ENCODE data around the gene SYNDIG1. TPM values are rescaled to one million over a fixed set of nuclear protein-coding genes. Genes with fewer than 3 reads are reported as not detected.

Gene SYNDIG1
- total RNA-seq, 1 experiment from 2014 or later: not detected

GRCh38 chr20:24431279-24432045, 38.0 kb upstream of the SYNDIG1 start:
- H3K4me1 ChIP-seq (ENCODE audit: low read length): no peaks in the 10 kb centered on the region
- no peak overlapping the region for H3K9ac ChIP-seq (ENCODE audit: low read length)
- H3K79me2 ChIP-seq (ENCODE audit: low read length): no peaks in the 10 kb centered on the region
- no peaks in the 10 kb centered on the region for H3K27me3 ChIP-seq (ENCODE audit: low read length)
- no peaks in the 10 kb centered on the region for H3K9me2 ChIP-seq (replicated peaks; ENCODE audit: insufficient read depth, low read length)
- no peaks in the 10 kb centered on the region for H3K9me3 ChIP-seq (ENCODE audit: low read length)
- H4K20me1 ChIP-seq (ENCODE audit: insufficient read depth, low read depth, low read length): no peaks in the 10 kb centered on the region
- no peak overlapping the region for H3K4me2 ChIP-seq (ENCODE audit: low read depth, low read length, poor library complexity, severe bottlenecking)
- no peak for DNase-seq
- no peak overlapping the region for H3K4me3 ChIP-seq (ENCODE audit: low read length)
- H3K36me3 ChIP-seq (ENCODE audit: insufficient read depth, low read length): no peaks in the 10 kb centered on the region
- no peak overlapping the region for H2AFZ ChIP-seq (ENCODE audit: low read length)
- no peak overlapping the region for H3K27ac ChIP-seq (ENCODE audit: low read length)

GRCh38 chr20:24432046-24432442, 37.4 kb upstream of the SYNDIG1 start:
- Histone ChIP-seq H3K27ac (ENCODE audit: low read length) (no peak overlapping the region), H4K20me1 (ENCODE audit: insufficient read depth, low read depth, low read length) (no peaks in the 10 kb centered on the region), H3K9me2 (replicated peaks; ENCODE audit: insufficient read depth, low read length) (no peaks in the 10 kb centered on the region), H3K79me2 (ENCODE audit: low read length) (no peaks in the 10 kb centered on the region), H2AFZ (ENCODE audit: low read length) (no peak overlapping the region), H3K36me3 (ENCODE audit: insufficient read depth, low read length) (no peaks in the 10 kb centered on the region), H3K9me3 (ENCODE audit: low read length) (no peaks in the 10 kb centered on the region), H3K4me1 (ENCODE audit: low read length) (no peaks in the 10 kb centered on the region), H3K9ac (ENCODE audit: low read length) (no peak overlapping the region), H3K27me3 (ENCODE audit: low read length) (no peaks in the 10 kb centered on the region), H3K4me2 (ENCODE audit: low read depth, low read length, poor library complexity, severe bottlenecking) (no peak overlapping the region), H3K4me3 (ENCODE audit: low read length) (no peak overlapping the region)
- no peak for DNase-seq

- DNase-seq: no peak
- Histone ChIP-seq H3K79me2 (ENCODE audit: low read length) (no peaks in the 10 kb centered on the region), H3K27ac (ENCODE audit: low read length) (no peak overlapping the region), H3K9ac (ENCODE audit: low read length) (no peak overlapping the region), H3K9me2 (replicated peaks; ENCODE audit: insufficient read depth, low read length) (no peaks in the 10 kb centered on the region), H4K20me1 (ENCODE audit: insufficient read depth, low read depth, low read length) (no peaks in the 10 kb centered on the region), H2AFZ (ENCODE audit: low read length) (no peak overlapping the region), H3K27me3 (ENCODE audit: low read length) (no peaks in the 10 kb centered on the region), H3K4me1 (ENCODE audit: low read length) (no peaks in the 10 kb centered on the region), H3K9me3 (ENCODE audit: low read length) (no peaks in the 10 kb centered on the region), H3K4me3 (ENCODE audit: low read length) (no peak overlapping the region), H3K4me2 (ENCODE audit: low read depth, low read length, poor library complexity, severe bottlenecking) (no peak overlapping the region), H3K36me3 (ENCODE audit: insufficient read depth, low read length) (no peaks in the 10 kb centered on the region)
Measured at GRCh38 chr20:24436160-24436559, 33.3 kb upstream of the SYNDIG1 start.

GRCh38 chr20:24437196-24438082, 32.0 kb upstream of the SYNDIG1 start:
- Histone ChIP-seq H3K9me3 (ENCODE audit: low read length) (no peaks in the 10 kb centered on the region), H3K9ac (ENCODE audit: low read length) (no peak overlapping the region), H3K79me2 (ENCODE audit: low read length) (no peaks in the 10 kb centered on the region), H4K20me1 (ENCODE audit: insufficient read depth, low read depth, low read length) (no peaks in the 10 kb centered on the region), H3K27ac (ENCODE audit: low read length) (no peak overlapping the region), H3K36me3 (ENCODE audit: insufficient read depth, low read length) (no peaks in the 10 kb centered on the region), H3K4me1 (ENCODE audit: low read length) (no peaks in the 10 kb centered on the region), H2AFZ (ENCODE audit: low read length) (no peak overlapping the region), H3K9me2 (replicated peaks; ENCODE audit: insufficient read depth, low read length) (no peaks in the 10 kb centered on the region), H3K4me3 (ENCODE audit: low read length) (no peak overlapping the region), H3K4me2 (ENCODE audit: low read depth, low read length, poor library complexity, severe bottlenecking) (no peak overlapping the region), H3K27me3 (ENCODE audit: low read length) (no peaks in the 10 kb centered on the region)
- DNase-seq: no peak

GRCh38 chr20:24438331-24438730, 31.1 kb upstream of the SYNDIG1 start:
- H3K4me1 ChIP-seq (ENCODE audit: low read length): no peaks in the 10 kb centered on the region
- no peaks in the 10 kb centered on the region for H3K9me3 ChIP-seq (ENCODE audit: low read length)
- no peaks in the 10 kb centered on the region for H4K20me1 ChIP-seq (ENCODE audit: insufficient read depth, low read depth, low read length)
- no peak overlapping the region for H3K9ac ChIP-seq (ENCODE audit: low read length)
- no peak for DNase-seq
- no peak overlapping the region for H2AFZ ChIP-seq (ENCODE audit: low read length)
- H3K4me3 ChIP-seq (ENCODE audit: low read length): no peak overlapping the region
- no peaks in the 10 kb centered on the region for H3K9me2 ChIP-seq (replicated peaks; ENCODE audit: insufficient read depth, low read length)
- no peak overlapping the region for H3K27ac ChIP-seq (ENCODE audit: low read length)
- no peaks in the 10 kb centered on the region for H3K79me2 ChIP-seq (ENCODE audit: low read length)
- H3K4me2 ChIP-seq (ENCODE audit: low read depth, low read length, poor library complexity, severe bottlenecking): no peak overlapping the region
- no peaks in the 10 kb centered on the region for H3K27me3 ChIP-seq (ENCODE audit: low read length)
- H3K36me3 ChIP-seq (ENCODE audit: insufficient read depth, low read length): no peaks in the 10 kb centered on the region

- Histone ChIP-seq H3K79me2 (ENCODE audit: low read length) (no peaks in the 10 kb centered on the region), H3K9ac (ENCODE audit: low read length) (no peak overlapping the region), H3K27me3 (ENCODE audit: low read length) (no peaks in the 10 kb centered on the region), H3K4me1 (ENCODE audit: low read length) (no peaks in the 10 kb centered on the region), H4K20me1 (ENCODE audit: insufficient read depth, low read depth, low read length) (no peaks in the 10 kb centered on the region), H3K9me3 (ENCODE audit: low read length) (no peaks in the 10 kb centered on the region), H3K27ac (ENCODE audit: low read length) (no peak overlapping the region), H3K4me2 (ENCODE audit: low read depth, low read length, poor library complexity, severe bottlenecking) (no peak overlapping the region), H2AFZ (ENCODE audit: low read length) (no peak overlapping the region), H3K4me3 (ENCODE audit: low read length) (no peak overlapping the region), H3K9me2 (replicated peaks; ENCODE audit: insufficient read depth, low read length) (no peaks in the 10 kb centered on the region), H3K36me3 (ENCODE audit: insufficient read depth, low read length) (no peaks in the 10 kb centered on the region)
- DNase-seq: no peak
Measured at GRCh38 chr20:24439737-24440387, 29.6 kb upstream of the SYNDIG1 start.

GRCh38 chr20:24441661-24442060, 27.8 kb upstream of the SYNDIG1 start:
- H3K9ac ChIP-seq (ENCODE audit: low read length): no peak overlapping the region
- H4K20me1 ChIP-seq (ENCODE audit: insufficient read depth, low read depth, low read length): no peaks in the 10 kb centered on the region
- H3K9me2 ChIP-seq (replicated peaks; ENCODE audit: insufficient read depth, low read length): no peaks in the 10 kb centered on the region
- H3K4me1 ChIP-seq (ENCODE audit: low read length): no peaks in the 10 kb centered on the region
- no peaks in the 10 kb centered on the region for H3K9me3 ChIP-seq (ENCODE audit: low read length)
- no peak for DNase-seq
- H3K79me2 ChIP-seq (ENCODE audit: low read length): no peaks in the 10 kb centered on the region
- H2AFZ ChIP-seq (ENCODE audit: low read length): no peak overlapping the region
- no peaks in the 10 kb centered on the region for H3K27me3 ChIP-seq (ENCODE audit: low read length)
- H3K4me2 ChIP-seq (ENCODE audit: low read depth, low read length, poor library complexity, severe bottlenecking): no peak overlapping the region
- H3K27ac ChIP-seq (ENCODE audit: low read length): no peak overlapping the region
- no peak overlapping the region for H3K4me3 ChIP-seq (ENCODE audit: low read length)
- H3K36me3 ChIP-seq (ENCODE audit: insufficient read depth, low read length): no peaks in the 10 kb centered on the region

GRCh38 chr20:24442909-24443308, 26.5 kb upstream of the SYNDIG1 start:
- DNase-seq: no peak
- no peaks in the 10 kb centered on the region for H4K20me1 ChIP-seq (ENCODE audit: insufficient read depth, low read depth, low read length)
- H3K9me3 ChIP-seq (ENCODE audit: low read length): no peaks in the 10 kb centered on the region
- H3K4me1 ChIP-seq (ENCODE audit: low read length): no peaks in the 10 kb centered on the region
- H2AFZ ChIP-seq (ENCODE audit: low read length): no peak overlapping the region
- H3K27me3 ChIP-seq (ENCODE audit: low read length): no peaks in the 10 kb centered on the region
- H3K4me3 ChIP-seq (ENCODE audit: low read length): no peak overlapping the region
- H3K9me2 ChIP-seq (replicated peaks; ENCODE audit: insufficient read depth, low read length): no peaks in the 10 kb centered on the region
- no peak overlapping the region for H3K4me2 ChIP-seq (ENCODE audit: low read depth, low read length, poor library complexity, severe bottlenecking)
- H3K36me3 ChIP-seq (ENCODE audit: insufficient read depth, low read length): no peaks in the 10 kb centered on the region
- no peak overlapping the region for H3K9ac ChIP-seq (ENCODE audit: low read length)
- no peaks in the 10 kb centered on the region for H3K79me2 ChIP-seq (ENCODE audit: low read length)
- no peak overlapping the region for H3K27ac ChIP-seq (ENCODE audit: low read length)
